Cardiac fibroblast (primary cell): ENCODE measurements around the gene BMP8B.

Source experiments
- DNase-seq, 2 donors: peaks; one replicate each; pipeline versions ENCODE4 v3.0.0 to v3.0.0-alpha.2; 2010; ENCODE audit warnings: low read depth in 2 of 2
- H3K4me3 ChIP-seq, 2 donors: replicated peaks in 1 of 2; 1 replicate in 1 of 2; 2 replicates in 1 of 2; pipeline ENCODE4 v1.5.1; 2011; ENCODE audit warnings: low read depth in 2 of 2, low read length in 2 of 2, mild to moderate bottlenecking in 2 of 2, moderate library complexity in 1 of 2
- TF ChIP-seq, protein P1 (sequence below): IDR thresholded peaks from one replicate; pipeline ENCODE4 v1.5.1; 2011; ENCODE audit warnings: low read depth, mild to moderate bottlenecking, low read length, inconsistent platforms

The BMP8B gene

DNA sequence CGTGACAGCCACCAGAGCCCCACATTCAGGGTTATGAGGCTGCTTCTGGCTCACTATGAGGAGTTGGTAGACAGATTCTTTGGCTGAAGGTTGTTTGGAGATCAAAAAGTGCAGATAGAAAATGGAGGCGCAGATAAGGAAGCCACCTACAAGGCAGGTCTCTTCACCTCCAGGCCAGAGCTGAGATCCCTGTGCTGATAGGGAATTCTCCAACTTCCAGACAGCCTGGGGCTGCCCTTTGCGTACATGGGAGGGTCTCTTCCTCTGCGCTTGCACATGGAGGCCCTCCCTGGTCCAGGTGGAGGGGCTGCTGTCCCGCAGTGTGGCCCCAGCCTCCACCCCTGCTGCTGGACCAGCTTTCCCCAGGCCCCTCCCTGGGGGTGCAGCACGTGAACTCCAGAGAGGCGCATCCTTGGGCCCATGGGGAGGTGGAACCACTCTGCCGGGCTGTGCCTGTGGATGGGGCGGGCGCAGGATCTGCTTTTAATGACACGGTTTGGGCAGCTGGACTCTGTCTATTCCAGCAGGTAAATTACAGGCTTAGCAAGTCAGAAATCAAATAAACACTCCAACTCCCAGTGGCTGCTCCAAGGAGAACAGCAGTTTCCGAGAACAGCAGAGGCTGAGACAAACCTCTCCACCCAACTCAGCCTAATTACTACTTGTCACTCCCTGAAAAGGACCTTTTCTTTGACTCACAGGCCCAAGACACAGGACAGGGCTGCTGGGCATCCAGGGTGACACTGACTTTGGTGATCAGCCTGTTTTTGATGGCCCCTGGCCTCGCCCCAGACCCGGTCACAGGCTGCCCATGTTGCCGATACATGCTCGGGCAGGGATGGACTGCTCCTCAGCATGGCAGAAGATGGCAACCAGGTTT is 29.9 kb downstream of the BMP8B start:
- DNase-seq, result no peak
- TF ChIP-seq, protein P1, sequence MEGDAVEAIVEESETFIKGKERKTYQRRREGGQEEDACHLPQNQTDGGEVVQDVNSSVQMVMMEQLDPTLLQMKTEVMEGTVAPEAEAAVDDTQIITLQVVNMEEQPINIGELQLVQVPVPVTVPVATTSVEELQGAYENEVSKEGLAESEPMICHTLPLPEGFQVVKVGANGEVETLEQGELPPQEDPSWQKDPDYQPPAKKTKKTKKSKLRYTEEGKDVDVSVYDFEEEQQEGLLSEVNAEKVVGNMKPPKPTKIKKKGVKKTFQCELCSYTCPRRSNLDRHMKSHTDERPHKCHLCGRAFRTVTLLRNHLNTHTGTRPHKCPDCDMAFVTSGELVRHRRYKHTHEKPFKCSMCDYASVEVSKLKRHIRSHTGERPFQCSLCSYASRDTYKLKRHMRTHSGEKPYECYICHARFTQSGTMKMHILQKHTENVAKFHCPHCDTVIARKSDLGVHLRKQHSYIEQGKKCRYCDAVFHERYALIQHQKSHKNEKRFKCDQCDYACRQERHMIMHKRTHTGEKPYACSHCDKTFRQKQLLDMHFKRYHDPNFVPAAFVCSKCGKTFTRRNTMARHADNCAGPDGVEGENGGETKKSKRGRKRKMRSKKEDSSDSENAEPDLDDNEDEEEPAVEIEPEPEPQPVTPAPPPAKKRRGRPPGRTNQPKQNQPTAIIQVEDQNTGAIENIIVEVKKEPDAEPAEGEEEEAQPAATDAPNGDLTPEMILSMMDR, result no peak

DNA sequence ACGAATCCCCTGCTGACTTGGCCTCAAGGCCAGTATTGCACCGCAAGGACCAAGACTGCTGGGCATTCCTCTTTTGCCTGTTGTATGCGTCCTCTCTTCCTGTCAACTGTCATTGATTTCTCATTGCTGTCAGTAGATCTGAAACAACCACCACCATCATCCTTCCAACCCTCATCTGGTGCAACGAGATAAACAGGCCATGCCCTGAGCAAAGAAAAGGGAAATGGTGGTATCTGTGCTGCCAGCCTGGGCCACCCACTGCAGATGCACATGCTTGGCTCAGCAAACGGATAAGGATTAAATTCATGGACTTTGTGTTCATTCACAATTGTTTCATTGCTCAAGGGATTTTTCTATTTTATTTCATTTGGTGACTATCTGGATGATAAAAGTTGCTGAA is 31.2 kb downstream of the BMP8B start:
- DNase-seq, result no peak
- TF ChIP-seq, protein P1, result no peak
- no peak overlapping the region for H3K4me3 ChIP-seq

More for the DNA sequence above, 29.9 kb downstream of the BMP8B start:
- H3K4me3 ChIP-seq, result no peak overlapping the region

DNA sequence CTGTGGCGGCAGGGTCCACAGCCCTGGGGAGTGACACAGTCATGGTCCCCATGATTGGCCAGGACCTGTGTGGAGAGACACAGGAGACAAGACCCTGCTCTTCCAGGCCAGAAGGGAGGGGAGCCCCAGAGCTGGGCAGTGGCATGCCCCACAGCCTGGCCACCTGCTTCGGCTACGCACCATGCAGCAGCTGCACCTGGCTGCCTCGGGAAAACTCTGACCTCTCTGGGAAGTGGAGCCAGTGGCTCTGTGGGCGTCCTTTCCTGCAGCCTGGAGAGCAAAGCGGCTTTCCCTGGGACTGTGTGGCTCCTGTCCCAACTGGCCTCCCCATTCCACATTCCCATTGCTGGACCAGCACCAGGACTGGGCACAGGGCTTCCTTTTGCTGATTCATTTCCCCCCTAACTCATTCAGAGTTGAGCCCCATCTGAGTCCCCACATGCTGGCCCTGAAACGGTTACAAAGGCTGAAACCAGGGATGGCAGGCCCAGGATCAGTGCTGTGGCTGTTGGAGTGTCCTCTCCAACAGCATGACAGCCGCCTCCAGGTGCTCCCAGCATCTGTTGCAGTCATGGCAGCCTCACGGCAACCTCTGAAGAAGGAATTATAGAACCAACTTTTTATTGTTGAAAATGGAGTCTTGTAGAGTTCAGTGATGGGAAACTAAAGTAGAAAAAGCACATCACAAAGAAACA is 32.6 kb downstream of the BMP8B start:
- no peak for DNase-seq
- no peak overlapping the region for H3K4me3 ChIP-seq
- TF ChIP-seq, protein P1, result no peak

DNA sequence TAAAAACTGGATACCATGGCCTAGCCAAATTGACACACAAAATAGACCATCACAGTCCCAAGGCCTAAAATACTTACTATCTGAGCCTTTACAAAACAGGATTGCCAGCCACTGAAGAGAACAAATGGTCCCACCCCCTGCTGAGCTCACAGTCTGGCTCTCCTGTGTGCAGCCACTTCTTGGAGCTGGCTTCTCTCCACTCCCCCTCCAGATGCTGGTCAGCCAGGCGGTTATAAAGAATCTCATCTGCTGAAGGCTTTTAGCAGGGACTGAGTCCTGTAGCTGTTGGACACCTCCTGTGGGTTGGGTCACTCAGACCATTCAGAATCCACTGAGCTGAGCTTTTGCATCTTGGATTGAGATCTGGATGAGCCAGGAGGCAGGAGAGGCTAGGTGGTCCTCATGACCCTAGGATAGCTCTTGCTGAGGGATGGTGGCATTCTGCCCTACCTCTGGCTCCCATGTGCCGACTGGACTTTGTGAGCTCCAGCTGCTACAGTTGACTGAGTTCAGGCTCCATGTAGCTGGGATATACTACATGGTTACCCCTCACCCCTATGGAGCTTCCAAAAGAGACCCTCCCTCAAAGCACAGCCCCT is 33.7 kb downstream of the BMP8B start:
- no peak for DNase-seq
- no peak overlapping the region for H3K4me3 ChIP-seq
- TF ChIP-seq, protein P1, result no peak

DNA sequence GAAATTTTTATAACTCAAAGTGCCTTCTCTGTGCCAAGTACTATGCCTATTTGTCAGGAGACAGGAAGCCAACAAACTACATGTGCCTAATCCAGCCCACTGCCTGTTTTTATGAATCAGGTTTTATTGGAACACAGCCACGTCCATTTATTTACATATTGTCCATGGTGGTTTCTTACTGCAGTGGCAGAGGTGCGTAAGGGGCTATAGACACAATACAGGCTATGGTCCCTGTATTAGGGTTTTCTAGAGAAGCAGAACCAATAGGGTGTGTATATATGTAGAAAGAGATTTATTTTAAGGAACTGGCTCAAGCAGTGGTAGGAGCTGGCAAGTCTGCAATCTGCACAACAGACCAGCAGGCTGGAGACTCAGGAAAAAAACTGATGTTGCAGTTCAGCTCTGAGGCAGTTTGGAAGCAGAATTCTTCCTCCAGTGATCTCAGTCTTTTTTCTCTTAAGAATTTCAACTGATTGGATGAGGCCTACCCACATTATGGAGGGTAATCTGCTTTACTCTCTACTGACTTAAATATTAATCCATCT is 34.6 kb downstream of the BMP8B start:
- no peak for DNase-seq
- no peak overlapping the region for H3K4me3 ChIP-seq
- TF ChIP-seq, protein P1, result no peak

DNA sequence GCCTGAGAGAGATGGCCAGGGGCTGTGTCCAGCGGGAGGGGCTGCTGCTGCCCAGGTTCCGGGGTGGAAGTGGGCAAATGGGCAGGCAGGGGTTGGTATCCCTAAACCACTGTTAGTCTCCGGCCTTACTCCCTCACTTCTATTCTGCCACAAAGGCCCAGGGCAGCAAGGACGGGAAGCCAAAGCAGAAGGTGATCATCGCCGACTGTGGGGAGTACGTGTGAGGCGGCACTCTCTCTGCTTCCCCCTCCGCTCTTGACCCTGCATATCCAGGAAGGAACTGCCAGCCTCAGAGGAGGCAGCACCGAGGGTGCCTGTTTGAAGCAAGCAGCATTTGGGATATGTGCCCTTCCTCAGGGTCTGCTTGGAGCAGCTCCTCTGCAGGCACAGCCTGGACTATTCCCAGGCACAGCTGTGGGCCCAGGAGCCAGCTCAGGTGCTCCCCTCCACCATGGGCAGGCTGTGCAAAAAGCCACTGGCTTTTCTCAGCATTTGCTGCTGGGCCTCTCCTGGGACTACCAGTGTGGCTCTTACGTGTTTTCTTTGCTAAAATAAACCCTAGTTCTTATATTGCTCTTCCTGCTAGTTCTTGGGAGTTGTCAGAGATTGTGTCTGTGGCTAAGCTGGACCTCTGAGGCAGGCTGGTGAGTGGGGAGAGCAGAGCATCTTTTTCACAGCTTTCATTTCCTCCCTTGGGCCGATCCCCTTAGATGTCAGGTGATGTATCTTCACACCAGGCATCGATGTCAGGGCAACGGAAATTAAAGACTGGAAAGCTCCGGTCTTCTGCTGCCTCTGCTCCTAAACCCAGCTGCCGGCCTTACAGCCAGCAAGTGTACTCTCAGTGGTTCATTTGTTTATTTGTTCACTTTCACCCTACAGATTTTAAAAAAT is 35.3 kb downstream of the BMP8B start:
- DNase-seq, result no peak
- H3K4me3 ChIP-seq, result no peak overlapping the region
- TF ChIP-seq, protein P1, result no peak
